HepG2 (cell line): ENCODE measurements around the gene ACVR1B. TPM values are rescaled to one million over a fixed set of nuclear protein-coding genes. Genes with fewer than 3 reads are reported as not detected.

Source experiments
- BCLAF1 ChIP-seq: fragments of 450-650 bp; IDR thresholded peaks from 2 replicates; pipeline ENCODE4 v1.6.1; 2017; ENCODE audit warnings: mild to moderate bottlenecking
- CREB1 ChIP-seq, 2 experiments: fragments of 450-650 bp in 1 of 2; IDR thresholded peaks; 2 replicates each; pipeline ENCODE4 v1.6.1; 2016 to 2017; ENCODE audit warnings: control low read depth in 1 of 2, mild to moderate bottlenecking in 1 of 2, missing compliant biosample characterization in 1 of 2, missing genetic modification characterization in 1 of 2
- GABPA ChIP-seq, 2 experiments: IDR thresholded peaks; 2 replicates each; pipeline ENCODE4 v1.6.1; 2011 to 2016; ENCODE audit warnings: low read depth in 2 of 2, low read length in 1 of 2, missing biosample characterization in 1 of 2, missing genetic modification characterization in 1 of 2
- GFI1 ChIP-seq: sonication (generic); formaldehyde crosslinking; IDR thresholded peaks from 2 replicates; pipeline ENCODE4 v1.5.0; 2020; ENCODE audit warnings: missing genetic modification reagents, mild to moderate bottlenecking, borderline replicate concordance
- MIER3 ChIP-seq: IDR thresholded peaks from 2 replicates; pipeline ENCODE4 v1.6.1; 2016; ENCODE audit warnings: missing compliant biosample characterization, borderline replicate concordance
- MTA1 ChIP-seq: sonication (generic); formaldehyde crosslinking; IDR thresholded peaks from 2 replicates; pipeline ENCODE4 v1.4.0; 2020; ENCODE audit warnings: missing genetic modification reagents, mild to moderate bottlenecking, borderline replicate concordance
- SP5 ChIP-seq: IDR thresholded peaks from 2 replicates; pipeline ENCODE4 v1.6.1; 2016; ENCODE audit warnings: low read depth, borderline replicate concordance
- THAP11 ChIP-seq: IDR thresholded peaks from 2 replicates; pipeline ENCODE4 v1.6.1; 2016; ENCODE audit warnings: missing biosample characterization, missing genetic modification reagents
- ZBTB42 ChIP-seq: sonication (generic); formaldehyde crosslinking; IDR thresholded peaks from 2 replicates; pipeline ENCODE4 v1.5.0; 2020; ENCODE audit warnings: mild to moderate bottlenecking, missing genetic modification reagents
- ZFP90 ChIP-seq: sonication (generic); formaldehyde crosslinking; IDR thresholded peaks from 2 replicates; pipeline ENCODE4 v1.8.0; 2022; ENCODE audit warnings: missing genetic modification reagents, mild to moderate bottlenecking, inconsistent platforms, borderline replicate concordance
- ZNF274 ChIP-seq: sonication (generic); formaldehyde crosslinking; IDR thresholded peaks from 2 replicates; pipeline ENCODE4 v1.5.1; 2020; ENCODE audit warnings: mild to moderate bottlenecking, missing genetic modification reagents
- ZNF407 ChIP-seq: sonication (generic); formaldehyde crosslinking; IDR thresholded peaks from one replicate; pipeline ENCODE4 v1.5.1; 2020; ENCODE audit warnings: mild to moderate bottlenecking, missing genetic modification reagents; ENCODE audit errors: not compliant biosample characterization
- ZNF660 ChIP-seq: sonication (generic); formaldehyde crosslinking; IDR thresholded peaks from 2 replicates; pipeline ENCODE4 v1.5.1; 2020; ENCODE audit warnings: mild to moderate bottlenecking, low read depth, missing genetic modification reagents, borderline replicate concordance
- ZNF816 ChIP-seq: sonication (generic); formaldehyde crosslinking; IDR thresholded peaks from 2 replicates; pipeline ENCODE4 v1.8.0; 2022; ENCODE audit warnings: missing genetic modification reagents, mild to moderate bottlenecking, borderline replicate concordance
- polyA plus RNA-seq, 8 experiments: library from polyadenylated mRNA; depleted of rRNA in 3 of 8; stranded (reverse) in 7 of 8; unstranded in 1 of 8; fragments of >200 nt; fragmentation: Illumina TruSeq in 4 of 8; extraction: Trizol in 4 of 8; gene quantifications; 2 replicates each; pipeline versions ENCODE4 v1.2.1 to v1.2.3, GENCODE V29; 2011 to 2016; ENCODE audit warnings: low read depth in 4 of 8, missing spikeins in 1 of 8, mixed read lengths in 1 of 8; ENCODE audit not compliant: insufficient read depth in 1 of 8
- total RNA-seq, 5 experiments: library from RNA; depleted of rRNA; stranded (reverse); fragments of >200 nt; fragmentation: Illumina TruSeq; extraction: Trizol; gene quantifications; 2 replicates each; pipeline ENCODE4 v1.2.3, GENCODE V29; 2016; ENCODE audit warnings: low read depth in 1 of 5
- TF ChIP-seq, protein P1 (sequence below): sonication (generic); formaldehyde crosslinking; IDR thresholded peaks from 2 replicates; pipeline ENCODE4 v1.9.0; 2021; ENCODE audit warnings: missing genetic modification reagents, mild to moderate bottlenecking, borderline replicate concordance
- TF ChIP-seq, protein P2 (sequence below): IDR thresholded peaks from 2 replicates; pipeline ENCODE4 v1.6.1; 2016; ENCODE audit warnings: mild to moderate bottlenecking, missing biosample characterization, missing genetic modification reagents

The ACVR1B gene
- total and polyA plus RNA-seq, 2 of the 13 experiments (the other 11 are each of a cell fraction or from before 2014, with no cell fraction given): 8.9 to 12.1 TPM

GRCh38 chr12:52036587-52037171, 85.2 kb downstream of the ACVR1B start (continued):
- TF ChIP-seq BCLAF1 (no peak), MTA1 (CRISPR knock-in tag) (no peak), MIER3 (no peak), ZNF407 (CRISPR knock-in tag) (no peak), ZBTB42 (no peak), ZFP90 (CRISPR knock-in tag) (no peak), ZNF274 (CRISPR knock-in tag) (no peak), GABPA (IDR thresholded peaks at IDR 0.05; ENCODE audit: low read depth, low read length) (no peak), GABPA (CRISPR knock-in tag; IDR thresholded peaks at IDR 0.05; ENCODE audit: low read depth) (no peak), ZNF816 (CRISPR knock-in tag) (0 out of 2 replicates have a peak, but pooled peaks have one; percentile 56), GFI1 (CRISPR knock-in tag) (no peak), SP5 (CRISPR knock-in tag) (peak; percentile 71), THAP11 (CRISPR knock-in tag) (0 out of 2 replicates have a peak, but pooled peaks have one; percentile 16), CREB1 (IDR thresholded peaks at IDR 0.05) (0 out of 2 replicates have a peak, but pooled peaks have one; percentile 9), CREB1 (CRISPR knock-in tag; IDR thresholded peaks at IDR 0.05) (no peak), ZNF660 (CRISPR knock-in tag) (no peak)
- TF ChIP-seq, protein P1, sequence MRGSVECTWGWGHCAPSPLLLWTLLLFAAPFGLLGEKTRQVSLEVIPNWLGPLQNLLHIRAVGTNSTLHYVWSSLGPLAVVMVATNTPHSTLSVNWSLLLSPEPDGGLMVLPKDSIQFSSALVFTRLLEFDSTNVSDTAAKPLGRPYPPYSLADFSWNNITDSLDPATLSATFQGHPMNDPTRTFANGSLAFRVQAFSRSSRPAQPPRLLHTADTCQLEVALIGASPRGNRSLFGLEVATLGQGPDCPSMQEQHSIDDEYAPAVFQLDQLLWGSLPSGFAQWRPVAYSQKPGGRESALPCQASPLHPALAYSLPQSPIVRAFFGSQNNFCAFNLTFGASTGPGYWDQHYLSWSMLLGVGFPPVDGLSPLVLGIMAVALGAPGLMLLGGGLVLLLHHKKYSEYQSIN (CRISPR knock-in tag): no peak
- TF ChIP-seq, protein P2, sequence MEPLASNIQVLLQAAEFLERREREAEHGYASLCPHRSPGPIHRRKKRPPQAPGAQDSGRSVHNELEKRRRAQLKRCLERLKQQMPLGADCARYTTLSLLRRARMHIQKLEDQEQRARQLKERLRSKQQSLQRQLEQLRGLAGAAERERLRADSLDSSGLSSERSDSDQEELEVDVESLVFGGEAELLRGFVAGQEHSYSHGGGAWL (CRISPR knock-in tag): no peak
